NK-92 (cell line): Measurements from ENCODE around the gene MMEL1.
A peak's percentile ranks its signal among the peaks of the same experiment; 100 is the strongest.
"Not testable (repeated sequence)": the region's sequence is repeated elsewhere in the genome, so short reads cannot be mapped to it uniquely, and the experiment has no call there.

Experiments used
- DNase-seq: peaks from one replicate; lab custom pipeline; 2025; ENCODE audit not compliant: unreplicated experiment; lab: John Stamatoyannopoulos, UW

Gene MMEL1

DNA sequence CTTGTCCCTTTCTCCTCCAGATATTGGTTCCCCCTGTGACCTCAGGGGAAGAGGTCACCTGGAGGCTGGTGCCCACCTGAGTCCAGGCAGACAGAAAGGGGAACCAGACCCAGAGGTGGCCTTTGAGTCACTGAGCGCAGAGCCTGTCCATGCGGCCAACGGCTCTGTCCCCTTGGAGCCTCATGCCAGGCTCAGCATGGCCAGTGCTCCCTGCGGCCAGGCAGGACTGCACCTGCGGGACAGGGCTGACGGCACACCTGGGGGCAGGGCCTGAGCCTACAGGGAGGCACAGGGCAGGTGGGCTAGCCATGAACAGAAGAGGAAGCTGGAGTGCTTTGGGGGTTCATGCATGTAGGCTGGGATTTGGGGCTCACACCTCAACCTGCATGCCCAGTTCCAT lies 74.0 kb downstream of the MMEL1 start:
- DNase-seq: no peak

- no peak for DNase-seq
Observed at GRCh38 chr1:2558420-2558819, 74.4 kb downstream of the MMEL1 start.

DNA sequence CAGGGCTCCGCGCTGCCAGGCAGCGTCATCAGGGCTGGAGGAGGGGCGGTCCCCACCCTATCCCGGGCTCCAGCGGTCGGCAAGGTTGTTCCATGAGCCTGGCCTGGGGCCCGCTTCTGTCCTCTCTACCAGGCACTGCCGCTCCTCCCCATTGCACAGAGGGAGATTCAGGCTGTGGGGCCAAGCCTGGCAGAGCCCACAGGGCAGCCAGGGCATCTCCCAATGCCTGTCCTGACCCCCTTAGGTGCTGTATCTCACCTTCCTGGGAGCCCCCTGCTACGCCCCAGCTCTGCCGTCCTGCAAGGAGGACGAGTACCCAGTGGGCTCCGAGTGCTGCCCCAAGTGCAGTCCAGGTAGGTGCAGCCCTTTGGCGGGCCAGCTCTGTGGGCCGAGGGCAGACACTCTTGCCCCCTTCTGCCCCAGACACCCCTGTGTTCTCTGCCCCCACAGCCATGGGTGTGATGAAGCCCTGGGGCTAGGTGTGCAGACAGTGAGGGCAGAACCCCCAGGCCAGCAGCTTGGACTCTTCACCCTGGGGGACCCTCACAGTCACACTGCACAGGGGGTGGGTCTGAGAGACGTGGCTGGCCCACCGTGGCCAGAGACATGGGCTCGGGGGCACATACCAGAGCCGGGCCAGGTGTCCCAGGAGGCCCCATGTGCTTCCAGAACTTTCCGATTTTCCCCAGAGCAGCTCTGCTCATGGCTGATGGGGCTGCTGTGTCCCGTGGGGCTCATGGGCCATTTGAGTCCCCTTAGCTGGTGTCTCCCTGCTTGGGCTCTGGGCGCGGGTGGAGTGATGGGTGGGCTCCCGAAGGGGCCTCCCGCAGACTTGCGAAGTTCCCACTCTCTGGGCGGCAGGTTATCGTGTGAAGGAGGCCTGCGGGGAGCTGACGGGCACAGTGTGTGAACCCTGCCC lies 75.1 kb downstream of the MMEL1 start:
- DNase-seq: no peak

- no peak for DNase-seq
Observed at GRCh38 chr1:2556678-2557481, 75.9 kb downstream of the MMEL1 start.

GRCh38 chr1:2556277-2556677 lies 76.5 kb downstream of the MMEL1 start, which contains the start of gene TNFRSF14:
TSS of gene TNFRSF14 (plus strand) at chr1:2556371. CDS start at chr1:2556665, 294 bp downstream.
- no peak for DNase-seq

- DNase-seq: no peak
Observed at GRCh38 chr1:2555634-2556276, 77.1 kb downstream of the MMEL1 start.

DNA sequence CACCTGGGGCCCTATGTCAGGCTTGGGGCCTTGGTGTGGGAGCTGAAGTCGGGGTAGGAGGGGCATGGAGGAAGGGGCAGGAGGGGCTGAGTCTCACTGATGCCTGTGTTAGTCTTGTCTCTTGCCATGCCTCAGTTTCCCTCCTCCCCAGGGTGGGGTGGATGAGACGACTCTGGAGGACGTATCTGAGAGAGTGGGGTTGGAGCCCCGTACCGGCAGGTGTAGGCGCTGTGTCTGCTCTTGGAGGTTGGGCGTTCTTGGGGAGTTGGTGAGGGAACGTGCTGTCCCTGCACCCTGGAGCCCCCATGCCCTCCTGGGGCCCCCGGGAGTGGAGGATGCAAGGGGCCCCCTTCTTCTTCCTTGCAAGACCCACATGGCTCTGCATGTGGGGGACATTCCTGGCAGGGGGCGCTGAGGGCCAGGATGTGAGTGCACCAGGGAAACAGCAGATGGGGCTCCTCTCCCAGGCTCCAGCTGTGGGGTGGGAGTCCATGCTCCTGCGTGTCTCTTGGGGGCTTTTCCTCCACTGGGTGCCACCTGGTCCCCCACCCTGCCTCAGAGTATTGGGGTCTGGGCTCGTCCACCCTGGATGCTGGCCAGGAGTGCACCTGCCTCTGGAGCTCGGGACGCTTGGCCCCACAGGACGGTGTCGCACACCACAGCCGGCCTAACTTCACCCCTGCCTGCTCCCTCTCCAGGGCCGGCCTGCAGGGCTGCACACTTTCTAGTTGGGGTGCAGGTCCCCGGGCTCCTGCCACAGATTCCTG lies 78.0 kb downstream of the MMEL1 start:
- DNase-seq: no peak

GRCh38 chr1:2553871-2554620 lies 78.8 kb downstream of the MMEL1 start:
- DNase-seq: no peak

DNA sequence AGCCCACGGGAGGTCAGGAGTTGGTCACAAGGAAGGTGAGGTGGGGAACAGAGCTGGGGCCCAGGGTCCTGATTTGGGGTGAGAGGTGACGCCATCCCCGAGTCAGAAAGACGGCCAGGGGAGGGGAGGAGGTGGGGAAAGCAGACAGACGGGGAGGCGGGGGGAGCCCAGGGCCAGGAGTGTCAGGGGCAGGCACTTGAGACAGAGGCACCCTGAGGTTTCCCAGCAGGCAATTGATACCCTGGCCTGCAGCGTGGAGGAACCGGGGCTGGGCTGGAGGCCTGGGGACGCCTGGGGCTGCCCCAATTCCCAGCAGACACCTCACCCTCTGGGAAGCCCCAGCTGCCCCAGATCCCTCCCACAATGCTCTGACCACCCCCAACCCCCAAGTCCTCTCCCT lies 79.7 kb downstream of the MMEL1 start:
- not testable (repeated sequence) for DNase-seq

- no peak for DNase-seq
Observed at GRCh38 chr1:2552189-2552588, 80.6 kb downstream of the MMEL1 start.

GRCh38 chr1:2551544-2551943 lies 81.3 kb downstream of the MMEL1 start:
- DNase-seq: not testable (repeated sequence)

DNA sequence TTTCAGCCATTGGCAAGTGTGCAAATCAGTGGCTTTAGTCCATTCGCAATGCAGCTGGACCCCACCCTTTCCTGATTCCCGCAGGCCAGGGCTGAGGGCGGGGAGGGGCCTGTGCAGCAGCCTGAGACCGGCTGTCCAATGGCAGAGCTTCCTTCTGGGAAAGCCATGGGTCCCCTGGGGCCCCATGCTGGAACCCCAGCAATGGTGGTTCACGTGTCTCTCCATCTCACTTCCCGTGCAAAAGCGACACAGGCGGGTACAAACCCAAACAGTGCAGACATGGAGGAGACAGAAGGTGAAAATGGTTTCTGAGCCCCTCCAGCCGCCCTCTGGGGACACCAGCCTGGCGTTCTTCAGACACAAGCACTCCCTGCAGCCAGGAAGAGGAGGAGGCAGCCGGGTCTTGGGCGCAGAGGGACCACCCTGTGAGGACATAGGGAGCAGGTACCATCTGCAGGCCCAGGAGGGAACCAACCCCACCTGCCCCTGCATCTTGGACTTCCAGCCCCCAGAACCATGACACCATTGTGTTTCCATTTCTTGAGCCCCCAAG lies 82.4 kb downstream of the MMEL1 start:
- not testable (repeated sequence) for DNase-seq

- not testable (repeated sequence) for DNase-seq
Observed at GRCh38 chr1:2549367-2550029, 83.3 kb downstream of the MMEL1 start.

DNA sequence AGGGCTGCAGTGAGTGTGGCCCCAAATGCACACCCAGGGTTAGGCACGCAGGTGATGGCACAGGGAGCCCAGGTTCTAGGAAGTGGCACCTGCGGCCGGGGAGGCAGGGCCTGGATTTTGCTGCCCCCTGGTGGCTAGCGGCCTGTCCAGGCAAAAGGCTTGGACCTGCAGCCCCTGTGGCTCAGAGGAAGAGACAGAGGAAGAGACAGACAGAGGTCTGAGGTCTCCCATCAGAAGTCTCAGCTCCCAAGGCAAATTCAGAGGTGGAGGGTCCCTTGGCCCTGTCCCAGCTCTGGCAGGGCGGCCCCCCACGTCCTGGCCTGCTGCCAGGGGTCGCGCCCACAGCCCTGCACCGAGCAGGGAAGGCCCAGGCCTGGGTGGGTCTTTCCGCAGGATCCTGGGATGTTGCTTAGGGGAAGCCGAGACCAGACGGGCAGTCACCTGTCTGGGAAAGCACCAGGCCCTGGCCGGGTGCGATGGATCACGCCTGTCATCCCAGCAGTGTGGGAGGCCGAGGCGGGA lies 84.7 kb downstream of the MMEL1 start:
- no peak for DNase-seq

GRCh38 chr1:2547210-2548067 lies 85.4 kb downstream of the MMEL1 start:
- no peak for DNase-seq

DNA sequence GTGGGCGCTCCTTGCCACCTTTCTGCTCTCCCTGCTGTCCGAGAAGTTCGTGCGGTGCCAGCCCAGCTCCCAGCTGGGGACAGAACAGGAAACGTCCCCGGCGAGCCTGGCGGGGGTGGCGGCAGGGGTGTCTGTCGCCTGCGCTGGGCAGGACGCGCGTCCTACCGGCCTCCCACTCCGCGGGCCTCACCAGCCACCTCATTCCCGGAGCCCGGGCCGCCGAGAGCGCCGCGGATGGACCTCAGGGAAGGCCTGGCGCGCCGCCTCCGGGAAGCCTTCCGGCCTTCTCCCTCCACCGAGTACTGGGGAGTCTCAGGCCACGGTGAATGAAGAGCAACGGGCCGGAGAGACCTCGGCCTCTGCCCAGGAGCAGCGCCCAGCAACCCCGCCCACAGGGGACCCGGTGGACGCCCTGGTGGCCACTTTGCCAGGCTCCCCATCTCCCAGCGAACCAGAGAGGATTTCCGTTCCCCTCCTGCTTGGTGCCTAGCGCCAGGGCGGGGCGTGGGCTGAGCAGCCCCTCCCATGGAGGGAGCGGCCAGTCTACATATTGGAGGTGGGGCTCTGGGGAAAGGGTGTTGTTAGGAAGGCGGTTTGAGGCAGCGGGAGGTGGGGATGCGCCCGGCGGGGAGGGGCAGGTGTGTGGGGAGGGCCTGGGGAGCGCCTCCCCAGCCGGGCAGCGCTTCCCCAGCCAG lies 86.2 kb downstream of the MMEL1 start:
- peak; percentile 26 for DNase-seq

GRCh38 chr1:2545754-2546514 lies 86.9 kb downstream of the MMEL1 start:
- peak; percentile 45 for DNase-seq
